Endometrial microvascular endothelial cells (primary cell): Measurements from ENCODE around the gene IFT81. TPM values are rescaled to one million over a fixed set of nuclear protein-coding genes. Genes with fewer than 3 reads are reported as not detected.

Experiments
- in situ Hi-C: cut with HindIII; loops from 2 replicates; pipeline ENCODE4 v1.10.0; 2017; ENCODE audit warnings: low sequenced_read_pairs, low pct_unique_long_range_greater_than_20kb; ENCODE audit errors: inconsistent ontology term
- total RNA-seq: library from RNA; depleted of rRNA; stranded (reverse); fragments of >200 nt; gene quantifications from one replicate; pipeline ENCODE4 v1.2.3, GENCODE V29; 2015; ENCODE audit errors: inconsistent ontology term

IFT81 gene
- total RNA-seq, 1 donor from 2014 or later: 2.9 TPM

DNA sequence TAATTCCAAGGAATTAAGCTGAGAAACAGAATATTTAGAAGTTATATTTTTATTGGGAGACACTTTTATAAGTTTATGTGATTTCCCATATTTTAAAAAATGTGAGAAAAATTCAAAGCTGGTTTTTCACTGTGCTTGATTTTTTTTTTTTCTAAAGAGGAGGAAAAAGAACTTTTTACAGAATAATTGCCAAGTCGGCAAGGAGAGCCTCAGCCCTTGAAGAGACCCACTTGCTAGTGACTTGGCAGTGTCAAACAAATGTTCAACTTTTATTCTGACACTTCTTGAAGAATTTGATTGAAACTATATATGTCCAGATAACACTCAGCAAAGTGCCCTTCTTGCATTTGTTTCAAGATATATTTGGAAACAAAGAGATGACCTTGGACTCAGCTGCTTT is 104.6 kb downstream of the IFT81 start:
- in situ Hi-C loops: no loop called here

DNA sequence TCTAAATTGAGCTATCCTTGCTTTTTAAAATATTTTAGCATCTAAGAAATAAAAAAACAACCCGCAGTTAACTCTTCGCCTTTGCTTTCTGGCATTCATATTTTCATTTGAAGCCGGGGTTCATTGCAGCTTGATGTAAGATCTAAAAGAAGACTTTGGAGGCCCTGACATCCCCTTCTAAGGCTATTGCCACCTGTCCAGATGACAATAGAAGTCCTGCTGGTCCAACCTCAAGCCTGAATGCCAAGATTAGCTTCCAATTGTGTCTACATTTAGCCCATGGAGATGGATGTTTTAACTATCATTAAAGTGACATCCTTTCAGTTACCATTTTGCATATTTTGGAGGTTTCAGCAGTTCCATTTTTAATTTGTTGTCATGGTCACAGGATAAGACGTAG is 105.3 kb downstream of the IFT81 start:
- in situ Hi-C loops: no loop called here

DNA sequence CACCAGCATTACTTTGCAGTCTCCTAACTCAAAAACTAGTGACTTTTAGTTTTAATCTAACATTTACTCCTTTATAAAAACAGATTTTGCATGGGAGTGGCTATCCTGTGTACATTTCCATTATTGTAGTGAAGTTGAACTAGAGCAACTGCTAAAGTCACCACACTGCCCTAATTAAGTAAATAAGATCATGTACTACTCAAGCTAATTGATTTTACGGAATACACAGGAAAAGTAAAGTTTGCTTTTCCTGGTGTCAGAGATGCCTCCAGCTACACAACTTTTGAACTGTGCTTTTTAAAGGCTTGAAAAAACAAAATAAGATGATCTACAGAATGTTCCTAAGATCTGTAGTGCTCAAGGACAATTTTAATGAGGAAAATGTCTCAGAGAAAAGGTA is 106.5 kb downstream of the IFT81 start:
- in situ Hi-C loops: no loop called here

DNA sequence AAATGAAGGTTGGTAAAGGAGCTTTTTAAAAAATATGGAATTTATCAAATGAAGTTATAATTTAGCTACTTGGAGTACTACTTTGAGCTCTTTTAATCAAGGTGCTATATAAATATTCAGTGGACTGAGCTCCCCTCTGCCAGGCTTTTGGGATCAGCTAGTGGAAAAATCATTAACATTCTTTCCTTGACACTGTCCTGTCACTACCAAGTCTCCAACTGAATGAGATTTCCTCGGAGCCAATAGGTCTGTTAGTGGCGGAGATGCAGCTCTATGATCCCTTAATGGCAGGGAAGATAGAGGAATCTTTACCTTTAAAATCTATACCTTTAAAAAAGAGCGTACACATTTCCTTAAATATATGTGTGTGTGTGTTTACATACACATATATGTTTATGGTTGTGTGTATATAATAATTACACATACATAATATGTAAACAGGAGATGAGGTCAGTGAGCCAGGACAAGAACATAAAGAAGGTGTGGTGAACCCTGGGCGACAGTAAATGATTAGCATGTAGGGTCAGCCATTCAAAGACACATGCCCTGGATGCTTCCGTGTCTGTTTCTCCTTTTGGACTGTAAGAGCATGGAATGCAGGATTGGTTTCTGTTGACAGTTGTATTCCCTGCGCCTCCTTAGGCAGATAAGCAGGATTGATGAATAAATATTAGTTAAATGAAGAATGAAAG is 109.2 kb downstream of the IFT81 start:
- in situ Hi-C loops: no loop called here

DNA sequence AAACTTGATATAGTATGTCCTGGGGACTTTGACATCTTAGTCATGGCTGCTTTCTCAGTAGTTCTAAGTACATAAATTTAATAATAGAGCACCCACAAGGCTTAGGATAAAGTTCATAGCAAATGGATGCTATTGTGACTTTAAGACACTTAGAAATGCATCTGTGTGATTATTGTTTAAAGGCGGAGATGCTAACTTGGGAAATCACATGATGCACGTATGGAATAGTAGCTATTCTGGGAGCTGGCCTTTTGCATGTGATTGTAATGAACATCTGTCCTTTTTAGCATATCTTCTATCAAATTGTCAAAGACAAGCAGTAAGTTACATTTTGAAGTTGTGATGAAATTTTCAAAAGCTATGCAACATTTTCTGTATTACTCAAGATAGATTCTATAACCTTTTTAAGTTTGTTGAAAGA is 110.2 kb downstream of the IFT81 start:
- in situ Hi-C loops: no loop called here

DNA sequence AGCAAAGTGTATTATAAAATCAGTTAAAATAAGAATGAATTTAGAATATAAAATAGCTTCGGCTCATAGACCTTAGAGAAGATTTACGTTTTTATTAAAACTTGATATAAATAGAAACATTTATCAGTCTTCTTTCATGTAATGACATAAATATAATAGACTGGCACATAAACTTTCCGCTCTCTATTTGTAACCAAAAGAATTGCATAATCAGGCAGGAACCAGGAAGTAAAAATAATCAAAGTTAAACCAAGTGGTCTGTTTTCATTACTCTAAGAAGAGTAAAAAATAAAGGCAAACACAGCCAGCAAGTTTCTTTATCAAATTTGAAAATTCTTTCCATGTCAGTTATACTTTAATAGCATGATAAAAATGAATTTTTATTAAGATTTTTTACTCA is 110.6 kb downstream of the IFT81 start:
- in situ Hi-C loops: no loop called here

DNA sequence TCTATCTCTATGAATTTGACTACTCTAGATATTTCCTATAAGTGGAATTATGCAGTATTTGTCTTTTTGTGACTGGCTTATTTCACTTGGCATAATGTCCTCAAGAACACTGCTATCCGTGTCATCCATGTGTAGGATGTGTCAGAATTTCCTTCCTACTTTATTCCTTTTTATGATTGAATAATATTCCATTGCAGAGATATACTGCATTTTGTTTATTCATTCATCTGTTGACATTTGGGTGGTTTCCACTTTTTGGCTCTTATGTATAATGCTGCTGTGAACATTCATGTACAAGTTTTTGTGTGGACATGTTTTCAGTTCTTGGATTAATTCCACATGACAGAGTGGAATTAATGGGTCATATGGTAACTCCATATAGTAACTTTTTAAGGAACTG is 111.2 kb downstream of the IFT81 start:
- in situ Hi-C loops: no loop called here

DNA sequence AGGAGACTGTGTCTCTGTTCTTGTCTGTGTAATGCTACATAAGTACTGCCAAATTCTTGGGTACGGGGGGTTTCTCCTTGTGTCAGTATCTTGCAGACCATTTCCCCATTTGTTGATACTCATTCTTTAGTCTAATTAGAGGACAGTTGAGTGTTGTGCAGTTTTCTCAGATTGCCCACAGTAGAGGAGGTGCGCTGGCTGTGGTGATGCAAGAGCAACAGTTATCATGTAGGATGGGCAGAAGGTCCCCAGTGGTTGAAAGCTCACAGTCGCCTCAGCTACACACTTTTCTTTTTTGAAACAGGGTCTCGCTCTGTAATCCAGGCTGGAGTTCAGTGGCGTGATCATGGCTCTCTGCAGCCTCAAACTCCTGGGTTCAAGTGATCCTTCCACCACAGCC is 119.1 kb downstream of the IFT81 start:
- in situ Hi-C loops: no loop called here

DNA sequence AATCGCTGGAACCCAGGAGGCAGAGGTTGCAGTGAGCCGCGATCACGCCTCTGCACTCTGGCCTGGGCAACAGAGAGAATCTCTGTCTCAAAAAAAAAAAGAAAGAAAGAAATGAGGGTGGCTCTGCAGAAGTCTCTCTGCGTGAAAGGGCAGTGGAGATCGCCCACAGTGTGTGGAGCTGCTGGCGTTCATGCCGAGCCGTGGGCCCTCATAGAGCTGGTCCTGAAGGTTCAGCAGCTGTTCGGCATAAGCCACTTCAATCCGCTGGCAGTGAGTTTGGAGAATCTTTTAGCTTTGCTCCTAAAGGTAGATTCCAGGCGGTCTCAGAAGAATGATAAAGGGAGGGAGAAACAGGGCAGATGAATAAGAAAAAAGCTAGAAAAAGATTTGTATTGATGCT is 120.2 kb downstream of the IFT81 start:
- in situ Hi-C loops: no loop called here

DNA sequence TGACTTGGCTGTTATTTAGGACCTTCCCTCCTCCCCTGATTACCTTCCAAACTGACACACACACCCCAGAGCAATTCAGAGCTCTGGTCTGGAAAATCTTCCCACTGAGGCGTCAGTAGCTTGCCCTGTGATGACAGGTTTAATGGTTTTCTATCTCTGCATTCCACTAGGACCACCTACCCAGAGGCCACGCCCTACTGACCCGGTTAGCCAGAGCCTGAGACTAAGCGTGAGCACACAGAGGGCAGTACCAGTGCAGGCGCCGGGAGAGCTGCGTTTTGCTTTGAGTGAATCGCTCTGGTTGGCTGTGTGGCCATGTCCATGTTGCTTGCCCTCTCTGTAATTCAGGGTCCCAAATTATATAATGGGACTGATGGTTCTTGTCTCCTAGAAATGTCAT is 120.7 kb downstream of the IFT81 start:
- in situ Hi-C loops: no loop called here

DNA sequence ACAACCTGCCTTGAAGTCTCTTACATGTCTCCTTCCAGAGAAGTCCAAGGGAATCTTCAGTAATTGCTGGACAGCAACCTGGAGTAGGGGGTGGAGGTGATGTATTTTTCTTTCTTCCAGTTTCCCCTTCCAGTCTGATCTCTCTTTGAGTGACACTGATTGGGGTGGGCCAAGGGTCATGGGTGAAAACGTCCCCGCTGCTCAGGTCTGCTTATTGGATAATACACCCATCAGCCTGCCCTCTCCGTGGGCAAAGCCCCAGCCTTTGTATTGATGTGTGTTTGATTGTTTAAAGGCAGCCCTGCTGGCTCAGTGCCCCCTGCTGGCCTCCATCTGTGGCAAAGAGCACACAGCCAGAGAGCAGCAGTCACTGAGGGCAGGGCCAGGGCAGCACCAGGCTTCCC is 121.2 kb downstream of the IFT81 start:
- in situ Hi-C loops: no loop called here

DNA sequence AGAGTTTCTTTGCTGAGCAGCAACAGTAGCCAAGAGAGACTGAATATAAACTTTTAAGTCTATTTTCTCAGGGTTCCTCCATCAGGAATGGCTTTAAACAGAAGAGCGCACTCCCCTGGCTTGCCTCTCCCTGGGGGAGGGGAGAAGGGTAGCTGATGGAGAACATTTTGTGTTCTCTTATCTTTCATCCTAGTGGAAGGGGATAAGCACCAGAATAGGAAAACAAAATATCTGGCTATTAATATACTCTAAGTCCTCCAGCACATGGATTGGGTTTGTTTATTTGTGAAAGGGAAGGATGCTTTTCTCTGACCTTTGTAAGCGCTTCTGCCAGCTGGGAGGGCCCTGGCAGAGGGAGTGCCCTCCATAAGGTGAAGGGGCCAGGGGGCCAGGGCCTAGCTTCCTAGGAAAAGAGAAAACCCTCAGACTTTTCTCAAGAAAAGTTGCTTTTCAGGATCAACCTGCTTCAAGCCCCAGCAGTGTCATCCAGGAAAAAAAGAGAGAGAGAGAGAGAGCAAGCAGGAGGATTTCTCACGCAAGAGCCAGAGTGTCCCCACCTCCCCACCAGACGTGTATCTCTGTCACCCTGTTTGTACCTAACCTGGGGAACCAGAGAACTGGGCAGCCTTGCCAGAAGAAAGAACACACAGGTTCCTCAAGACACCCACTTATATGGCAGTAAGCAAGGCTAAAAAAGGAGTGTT is 122.6 kb downstream of the IFT81 start:
- in situ Hi-C loops: no loop called here

DNA sequence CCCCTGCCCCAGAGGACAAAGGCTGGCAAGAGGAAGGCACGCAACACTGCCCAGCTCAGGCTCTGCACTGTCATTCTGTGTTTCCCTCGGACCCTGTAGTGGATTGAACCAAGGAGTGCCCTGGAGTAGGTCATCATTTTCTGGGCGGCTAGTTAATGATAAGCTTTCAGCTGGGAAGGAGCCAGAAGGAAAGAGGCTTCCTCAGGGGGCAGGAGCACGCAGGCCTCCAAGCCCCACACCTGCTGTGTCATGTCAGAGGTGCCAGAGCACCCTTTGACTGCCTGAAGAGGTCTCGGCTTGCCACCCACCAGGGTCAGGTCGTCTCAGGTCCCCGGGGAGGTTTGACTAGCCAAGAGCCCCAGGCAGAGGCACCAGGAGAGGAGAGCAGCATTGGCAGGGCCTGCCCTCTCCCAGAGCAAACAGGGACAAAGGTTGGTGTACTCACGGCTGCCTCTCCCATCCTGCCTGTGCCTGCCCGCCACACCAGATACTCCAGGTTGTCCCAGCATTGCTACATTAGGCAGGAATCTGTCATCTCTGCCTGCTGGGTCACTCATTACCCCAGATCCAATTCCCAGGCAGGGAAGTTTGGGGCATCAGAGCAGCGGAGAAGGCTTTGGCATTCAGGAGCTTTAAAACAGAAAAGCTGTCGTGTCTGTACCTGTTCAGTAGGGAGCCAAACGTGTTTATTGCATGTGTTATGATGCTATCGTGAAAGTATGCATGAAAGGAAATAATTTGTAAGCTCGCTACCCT is 123.4 kb downstream of the IFT81 start:
- in situ Hi-C loops: no loop called here

DNA sequence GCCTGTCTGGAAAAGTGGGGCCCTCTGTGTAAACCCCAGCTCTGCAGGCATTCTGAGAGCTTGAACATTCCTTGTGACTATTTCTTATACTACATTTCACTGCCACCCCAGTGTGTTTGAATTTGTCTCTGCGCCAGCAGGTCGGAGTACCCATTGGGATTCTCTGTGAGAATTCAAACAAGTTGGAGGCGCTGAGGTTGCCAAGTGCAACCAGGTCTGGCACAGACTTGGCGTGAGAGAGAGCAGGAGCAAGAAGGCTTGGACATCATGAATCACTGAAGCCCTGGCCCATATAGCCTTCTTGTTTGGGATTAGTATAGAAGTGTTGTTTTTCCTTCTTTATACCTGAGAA is 123.9 kb downstream of the IFT81 start:
- in situ Hi-C loops: no loop called here

DNA sequence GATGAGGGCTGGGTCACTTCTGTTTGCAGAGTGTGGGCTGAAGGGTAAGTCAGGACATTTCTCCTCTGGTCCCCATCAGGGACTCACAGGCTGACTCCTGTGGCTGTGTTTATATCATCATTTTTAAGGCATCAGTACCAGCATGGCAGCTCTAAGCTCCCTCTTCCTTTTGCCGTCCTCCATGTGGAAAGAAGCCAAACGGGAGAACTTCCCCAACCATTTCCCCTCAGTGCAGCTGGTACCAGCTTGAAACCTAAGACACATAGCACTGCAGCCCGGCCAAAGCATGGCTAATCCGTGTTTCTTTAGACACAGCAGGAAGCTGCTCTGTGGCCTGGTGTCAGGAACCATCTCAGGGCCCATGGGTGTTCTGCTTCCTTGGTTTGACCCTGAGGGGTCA is 124.9 kb downstream of the IFT81 start:
- in situ Hi-C loops: no loop called here

DNA sequence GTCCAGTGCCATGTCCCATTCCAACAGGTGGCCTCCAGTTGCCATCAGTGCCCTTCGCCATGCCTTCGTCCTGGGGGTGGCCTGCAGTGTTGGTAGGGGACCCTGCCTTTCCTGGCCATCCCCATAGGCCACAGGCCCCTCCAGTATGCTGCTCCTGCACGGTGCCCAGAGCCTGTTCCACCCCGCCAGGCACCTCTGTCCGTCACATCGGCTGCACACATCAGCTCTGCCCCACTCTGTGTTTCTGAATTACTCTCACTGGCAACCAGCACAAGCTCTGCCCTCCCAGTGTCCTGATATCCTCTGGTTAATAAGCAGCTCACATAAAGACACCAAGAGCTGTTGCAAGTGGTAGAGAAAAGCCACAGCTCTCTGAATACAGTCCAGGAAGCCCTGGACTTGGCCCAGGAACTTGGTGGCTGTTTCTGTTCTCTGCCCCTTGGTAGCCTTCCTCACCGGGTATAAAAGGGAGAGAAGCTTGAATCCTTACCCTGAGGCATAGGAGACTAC is 125.6 kb downstream of the IFT81 start:
- in situ Hi-C loops: no loop called here

DNA sequence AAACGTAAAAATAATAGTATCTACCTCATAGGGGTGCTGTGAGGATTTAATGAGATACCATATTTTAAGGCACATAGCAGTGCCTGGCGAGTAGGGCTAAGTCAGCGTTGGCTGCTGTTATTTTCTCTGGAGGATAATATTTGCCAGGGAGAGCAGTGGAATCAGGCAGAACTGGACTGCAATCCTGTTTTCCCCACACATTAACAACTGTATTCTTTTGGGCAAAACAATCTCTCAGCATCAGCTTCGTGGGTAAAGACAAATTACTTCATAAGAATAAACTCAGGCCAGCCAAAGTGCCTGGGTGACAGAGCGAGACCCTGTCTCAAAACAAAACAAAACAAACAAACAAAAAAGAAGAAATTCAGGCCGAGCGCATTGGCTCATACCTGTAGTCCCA is 127.2 kb downstream of the IFT81 start:
- in situ Hi-C loops: no loop called here

DNA sequence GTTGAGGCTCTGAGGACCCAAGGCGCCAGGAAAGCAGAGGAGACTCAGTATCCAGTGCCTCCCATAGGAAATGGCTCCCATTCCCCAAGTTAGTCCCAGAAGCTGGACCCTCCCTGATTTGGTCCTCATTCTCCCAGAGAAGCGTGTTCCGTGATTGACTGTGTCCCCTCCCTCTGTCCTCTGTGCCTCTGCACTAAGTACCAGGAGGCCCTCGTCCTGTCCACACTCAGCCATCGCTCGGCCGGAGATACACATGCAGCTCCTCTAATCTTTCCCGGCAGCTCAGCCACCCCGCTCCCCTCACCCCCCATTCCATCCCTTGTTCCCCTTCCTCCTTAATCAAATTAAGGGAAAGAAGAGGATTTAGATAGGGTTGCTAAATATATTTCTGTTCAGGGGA is 128.6 kb downstream of the IFT81 start:
- in situ Hi-C loops: no loop called here

DNA sequence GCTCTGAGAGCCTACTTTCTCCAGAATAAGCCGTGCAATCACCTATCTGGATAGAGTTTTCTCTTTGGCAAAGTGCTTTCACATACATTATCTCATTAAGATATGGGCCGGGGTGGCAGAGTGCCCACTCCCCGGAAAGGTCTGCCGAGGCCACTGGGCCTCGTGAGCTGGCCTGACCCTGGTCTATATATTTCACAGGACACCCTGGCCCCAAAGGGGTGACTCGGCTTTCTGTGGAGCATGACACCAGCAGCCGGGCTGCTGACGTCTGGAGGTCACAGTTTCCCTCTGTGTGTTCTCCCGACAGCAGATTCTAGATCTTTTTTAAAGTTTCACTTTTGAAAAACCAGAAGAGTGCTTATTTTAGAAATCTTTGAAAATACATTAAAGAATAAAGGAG is 129.0 kb downstream of the IFT81 start:
- in situ Hi-C loops: no loop called here

DNA sequence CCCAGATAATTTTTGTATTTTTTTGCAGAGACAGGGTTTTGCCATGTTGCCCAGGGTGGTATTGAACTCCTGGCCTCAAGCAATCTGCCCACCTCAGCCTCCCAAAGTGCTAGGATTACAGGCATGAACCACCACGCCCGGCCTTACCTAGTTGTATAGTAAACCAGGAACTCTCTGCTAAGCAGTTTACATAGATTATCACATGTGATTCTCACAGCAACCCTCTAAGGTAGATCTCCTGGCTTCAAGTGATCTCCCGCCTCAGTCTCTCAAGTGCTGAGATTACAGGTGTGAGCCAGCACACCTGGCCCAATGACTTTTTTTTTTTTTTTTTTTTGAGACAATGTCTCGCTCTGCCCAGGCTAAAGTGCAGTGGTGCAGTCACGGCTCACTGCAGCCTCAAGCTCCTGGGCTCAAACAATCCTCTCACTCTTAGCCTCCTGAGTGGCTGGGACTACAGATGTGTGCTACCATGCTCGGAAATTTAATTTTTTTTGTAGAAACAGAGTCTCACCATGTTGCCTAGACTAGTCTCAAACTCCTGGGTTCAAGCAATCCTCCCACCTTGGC is 130.9 kb downstream of the IFT81 start:
- in situ Hi-C loops: no loop called here
